ENCODE measurements around the gene ZFYVE26.

GRCh38 chr14:67735336-67736147, 80.8 kb downstream of the ZFYVE26 start:
- TF ChIP-seq CTCF (IDR thresholded peaks at IDR 0.05) (no peak), POLR2A (IDR thresholded peaks at IDR 0.05) (no peak)
